Measurements from ENCODE around the gene SLC16A2. TPM values are rescaled to one million over a fixed set of nuclear protein-coding genes. Genes with fewer than 3 reads are reported as not detected.

The SLC16A2 gene
- total RNA-seq, 1 donor from 2014 or later, result 32.4 TPM

DNA sequence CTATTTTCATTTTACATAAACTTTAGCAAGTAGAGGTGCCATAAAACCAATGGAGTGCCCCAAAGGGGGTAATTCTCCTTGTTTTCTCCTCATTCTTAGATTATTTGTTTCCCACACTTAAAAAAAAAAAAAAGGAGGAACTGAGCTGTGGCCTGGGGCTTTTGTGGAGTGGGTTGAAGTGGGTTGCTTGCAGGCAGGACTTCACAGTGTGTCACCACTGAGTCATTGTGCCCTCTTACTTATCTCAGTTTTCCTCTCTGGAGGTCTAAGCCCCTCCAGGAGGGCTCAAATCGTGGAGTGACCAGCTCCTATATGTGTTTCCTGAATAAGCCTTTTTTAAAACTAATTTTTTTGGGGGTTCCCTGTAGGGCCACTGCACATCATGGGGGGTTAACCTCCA lies 69.0 kb downstream of the SLC16A2 start:
- Mint-ChIP-seq H3K4me3 (ENCODE audit: unreplicated experiment) (no peak overlapping the region), H3K36me3 (ENCODE audit: low read depth, unreplicated experiment) (no peaks in the 10 kb centered on the region), H3K27ac (ENCODE audit: unreplicated experiment) (no peak overlapping the region), H3K27me3 (ENCODE audit: unreplicated experiment) (no peaks in the 10 kb centered on the region), H3K4me1 (ENCODE audit: unreplicated experiment) (peaks cover 12% of the 10 kb centered on the region), H3K9me3 (ENCODE audit: unreplicated experiment) (no peaks in the 10 kb centered on the region)
- no peak for DNase-seq (ENCODE audit: low spot score)
- TF ChIP-seq, protein P1, sequence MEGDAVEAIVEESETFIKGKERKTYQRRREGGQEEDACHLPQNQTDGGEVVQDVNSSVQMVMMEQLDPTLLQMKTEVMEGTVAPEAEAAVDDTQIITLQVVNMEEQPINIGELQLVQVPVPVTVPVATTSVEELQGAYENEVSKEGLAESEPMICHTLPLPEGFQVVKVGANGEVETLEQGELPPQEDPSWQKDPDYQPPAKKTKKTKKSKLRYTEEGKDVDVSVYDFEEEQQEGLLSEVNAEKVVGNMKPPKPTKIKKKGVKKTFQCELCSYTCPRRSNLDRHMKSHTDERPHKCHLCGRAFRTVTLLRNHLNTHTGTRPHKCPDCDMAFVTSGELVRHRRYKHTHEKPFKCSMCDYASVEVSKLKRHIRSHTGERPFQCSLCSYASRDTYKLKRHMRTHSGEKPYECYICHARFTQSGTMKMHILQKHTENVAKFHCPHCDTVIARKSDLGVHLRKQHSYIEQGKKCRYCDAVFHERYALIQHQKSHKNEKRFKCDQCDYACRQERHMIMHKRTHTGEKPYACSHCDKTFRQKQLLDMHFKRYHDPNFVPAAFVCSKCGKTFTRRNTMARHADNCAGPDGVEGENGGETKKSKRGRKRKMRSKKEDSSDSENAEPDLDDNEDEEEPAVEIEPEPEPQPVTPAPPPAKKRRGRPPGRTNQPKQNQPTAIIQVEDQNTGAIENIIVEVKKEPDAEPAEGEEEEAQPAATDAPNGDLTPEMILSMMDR (IDR thresholded peaks at IDR 0.05; ENCODE audit: unreplicated experiment), result no peak

DNA sequence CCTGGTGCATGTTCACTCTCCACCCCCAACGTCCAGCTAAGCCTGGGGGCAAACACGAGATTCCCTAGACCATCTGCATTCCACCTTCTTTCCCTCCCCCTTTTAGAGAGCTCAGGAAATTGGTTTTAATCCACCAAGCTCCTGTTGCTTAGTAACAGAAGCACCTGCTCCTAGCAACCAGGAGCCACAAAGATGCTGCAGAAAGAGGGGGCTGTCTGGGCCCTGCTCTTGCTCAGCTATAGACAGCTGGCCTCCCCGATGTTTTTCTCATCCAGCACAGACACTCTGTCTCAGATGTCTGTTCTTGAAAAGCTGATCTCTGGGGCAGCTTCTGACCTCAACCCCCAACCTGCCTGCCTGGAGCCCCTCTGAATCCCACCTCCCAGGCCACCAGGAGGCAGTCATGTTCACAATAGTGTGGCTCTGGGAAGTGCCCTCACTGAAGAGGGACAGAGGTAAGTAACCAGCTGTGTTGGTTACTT lies 71.5 kb downstream of the SLC16A2 start:
- Mint-ChIP-seq H3K4me3 (ENCODE audit: unreplicated experiment) (no peak overlapping the region), H3K9me3 (ENCODE audit: unreplicated experiment) (no peaks in the 10 kb centered on the region), H3K36me3 (ENCODE audit: low read depth, unreplicated experiment) (no peaks in the 10 kb centered on the region), H3K27me3 (ENCODE audit: unreplicated experiment) (peaks cover 2% of the 10 kb centered on the region), H3K27ac (ENCODE audit: unreplicated experiment) (no peak overlapping the region), H3K4me1 (ENCODE audit: unreplicated experiment) (peaks cover 23% of the 10 kb centered on the region)
- TF ChIP-seq, protein P1 (IDR thresholded peaks at IDR 0.05; ENCODE audit: unreplicated experiment), result no peak
- peak; percentile 6 for DNase-seq (ENCODE audit: low spot score)

DNA sequence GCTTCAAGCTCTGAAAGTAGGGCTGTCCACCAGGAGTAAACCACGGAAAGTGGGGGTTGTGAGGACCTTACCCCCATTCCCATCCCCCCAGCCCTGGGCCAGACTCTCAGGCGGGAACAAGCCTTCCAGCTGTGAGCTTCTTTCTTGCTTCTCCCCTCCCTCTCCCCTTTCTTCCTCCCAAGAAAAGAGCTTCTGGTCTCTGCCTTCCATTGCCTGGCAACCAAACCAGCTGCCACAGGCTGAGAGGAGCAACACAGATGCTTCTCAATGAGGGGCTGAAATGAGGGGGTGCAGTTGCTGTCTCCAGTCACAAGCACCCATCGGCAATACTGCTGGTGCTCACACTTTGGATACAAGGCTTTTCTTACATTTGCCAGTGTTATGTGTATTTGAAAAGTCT lies 72.5 kb downstream of the SLC16A2 start:
- Mint-ChIP-seq H3K27ac (ENCODE audit: unreplicated experiment) (no peak overlapping the region), H3K36me3 (ENCODE audit: low read depth, unreplicated experiment) (no peaks in the 10 kb centered on the region), H3K27me3 (ENCODE audit: unreplicated experiment) (peaks cover 2% of the 10 kb centered on the region), H3K4me1 (ENCODE audit: unreplicated experiment) (peaks cover 28% of the 10 kb centered on the region), H3K9me3 (ENCODE audit: unreplicated experiment) (no peaks in the 10 kb centered on the region), H3K4me3 (ENCODE audit: unreplicated experiment) (no peak overlapping the region)
- no peak for DNase-seq (ENCODE audit: low spot score)
- TF ChIP-seq, protein P1 (IDR thresholded peaks at IDR 0.05; ENCODE audit: unreplicated experiment), result no peak

DNA sequence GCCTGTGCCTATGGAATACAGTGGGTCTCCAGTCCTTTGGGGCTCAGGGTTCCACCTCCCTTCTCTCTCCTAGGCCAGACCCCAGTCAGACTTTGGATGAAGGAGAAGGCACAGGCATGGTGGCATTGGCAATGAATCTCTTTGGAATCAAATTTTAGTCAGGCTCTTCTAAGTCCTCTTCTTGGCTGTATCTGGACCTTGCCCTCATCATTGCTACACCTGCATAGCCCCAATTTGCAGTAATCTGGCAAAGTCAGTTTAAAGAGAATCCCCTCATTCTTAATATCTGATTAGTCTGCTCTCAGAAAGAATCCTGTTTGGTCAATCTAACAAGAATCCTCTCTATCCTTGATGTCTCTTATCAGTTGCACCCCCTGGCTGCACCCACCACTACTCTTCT lies 77.6 kb downstream of the SLC16A2 start:
- Mint-ChIP-seq H3K27ac (ENCODE audit: unreplicated experiment) (peak overlapping the region; percentile 77), H3K27me3 (ENCODE audit: unreplicated experiment) (peaks cover 3% of the 10 kb centered on the region), H3K4me3 (ENCODE audit: unreplicated experiment) (peak overlapping the region; percentile 70), H3K36me3 (ENCODE audit: low read depth, unreplicated experiment) (peaks cover 4% of the 10 kb centered on the region), H3K4me1 (ENCODE audit: unreplicated experiment) (peaks cover 28% of the 10 kb centered on the region), H3K9me3 (ENCODE audit: unreplicated experiment) (no peaks in the 10 kb centered on the region)
- TF ChIP-seq, protein P1 (IDR thresholded peaks at IDR 0.05; ENCODE audit: unreplicated experiment), result no peak
- DNase-seq (ENCODE audit: low spot score), result no peak

DNA sequence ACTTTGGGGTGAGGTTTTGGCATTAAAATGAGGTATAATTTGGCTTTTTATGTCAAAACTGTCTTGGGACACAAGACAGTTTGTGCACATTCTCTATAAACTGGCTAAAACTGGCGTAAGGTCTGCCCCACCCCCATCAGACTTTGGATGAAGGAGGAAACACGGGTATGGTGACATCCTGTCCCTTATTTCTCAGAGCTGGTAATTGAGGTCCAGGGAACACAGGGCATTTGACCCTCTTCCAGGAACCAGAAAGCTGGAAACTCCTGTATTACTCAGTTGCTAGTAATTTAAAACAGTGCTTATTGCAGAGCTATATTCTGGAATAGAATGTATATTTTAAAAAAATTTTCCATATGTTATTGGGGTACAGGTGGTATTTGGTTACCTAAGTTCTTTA lies 78.8 kb downstream of the SLC16A2 start:
- no peak for DNase-seq (ENCODE audit: low spot score)
- H3K27me3 Mint-ChIP-seq (ENCODE audit: unreplicated experiment), result peaks cover 3% of the 10 kb centered on the region

More for the DNA sequence above, 78.8 kb downstream of the SLC16A2 start:
- TF ChIP-seq, protein P1 (IDR thresholded peaks at IDR 0.05; ENCODE audit: unreplicated experiment), result no peak
- peaks cover 4% of the 10 kb centered on the region for H3K36me3 Mint-ChIP-seq (ENCODE audit: low read depth, unreplicated experiment)
- H3K4me1 Mint-ChIP-seq (ENCODE audit: unreplicated experiment), result peaks cover 25% of the 10 kb centered on the region
- H3K27ac Mint-ChIP-seq (ENCODE audit: unreplicated experiment), result no peak overlapping the region
- no peaks in the 10 kb centered on the region for H3K9me3 Mint-ChIP-seq (ENCODE audit: unreplicated experiment)
- no peak overlapping the region for H3K4me3 Mint-ChIP-seq (ENCODE audit: unreplicated experiment)

All from endothelial cell (in vitro differentiated cells).